ENCODE results near the gene RAD51B.

DNA sequence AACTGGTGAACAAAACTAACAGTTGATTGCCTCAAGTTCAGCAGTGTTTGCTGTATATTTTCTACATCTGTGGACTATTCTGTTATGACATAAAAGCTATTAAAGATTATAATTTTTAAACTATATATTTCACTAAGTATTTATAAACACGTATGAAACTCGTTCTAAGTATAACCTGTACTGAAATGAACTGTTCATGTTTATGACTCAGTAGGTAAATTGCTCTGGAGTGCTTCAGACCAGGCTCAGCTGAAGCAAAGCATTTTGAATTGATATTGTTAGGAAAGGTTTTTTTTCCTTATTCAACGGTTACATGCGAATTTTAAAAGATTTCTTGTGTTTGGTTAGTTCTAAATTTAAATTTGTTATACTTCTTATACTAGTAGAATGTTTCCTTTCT lies 151.3 kb downstream of the RAD51B start:
- TF ChIP-seq, protein P1, sequence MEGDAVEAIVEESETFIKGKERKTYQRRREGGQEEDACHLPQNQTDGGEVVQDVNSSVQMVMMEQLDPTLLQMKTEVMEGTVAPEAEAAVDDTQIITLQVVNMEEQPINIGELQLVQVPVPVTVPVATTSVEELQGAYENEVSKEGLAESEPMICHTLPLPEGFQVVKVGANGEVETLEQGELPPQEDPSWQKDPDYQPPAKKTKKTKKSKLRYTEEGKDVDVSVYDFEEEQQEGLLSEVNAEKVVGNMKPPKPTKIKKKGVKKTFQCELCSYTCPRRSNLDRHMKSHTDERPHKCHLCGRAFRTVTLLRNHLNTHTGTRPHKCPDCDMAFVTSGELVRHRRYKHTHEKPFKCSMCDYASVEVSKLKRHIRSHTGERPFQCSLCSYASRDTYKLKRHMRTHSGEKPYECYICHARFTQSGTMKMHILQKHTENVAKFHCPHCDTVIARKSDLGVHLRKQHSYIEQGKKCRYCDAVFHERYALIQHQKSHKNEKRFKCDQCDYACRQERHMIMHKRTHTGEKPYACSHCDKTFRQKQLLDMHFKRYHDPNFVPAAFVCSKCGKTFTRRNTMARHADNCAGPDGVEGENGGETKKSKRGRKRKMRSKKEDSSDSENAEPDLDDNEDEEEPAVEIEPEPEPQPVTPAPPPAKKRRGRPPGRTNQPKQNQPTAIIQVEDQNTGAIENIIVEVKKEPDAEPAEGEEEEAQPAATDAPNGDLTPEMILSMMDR (IDR thresholded peaks at IDR 0.05), result no peak
- no peak for TF ChIP-seq POLR2A (IDR thresholded peaks at IDR 0.05)

Measured in thyroid gland (tissue), 4 donors.